IPS DF 4.7 (cell line): ENCODE results near the gene IMMP2L.
"Not testable (repeated sequence)": the region's sequence is repeated elsewhere in the genome, so short reads cannot be mapped to it uniquely, and the experiment has no call there.

Source experiments
- DNase-seq: peaks from one replicate; pipeline ENCODE4 v3.0.0-alpha.2; 2013; ENCODE audit warnings: low spot score; ENCODE audit errors: extremely low read depth

The IMMP2L gene

GRCh38 chr7:110943701-110944345 is 618.5 kb downstream of the IMMP2L start:
- DNase-seq = no peak

DNA sequence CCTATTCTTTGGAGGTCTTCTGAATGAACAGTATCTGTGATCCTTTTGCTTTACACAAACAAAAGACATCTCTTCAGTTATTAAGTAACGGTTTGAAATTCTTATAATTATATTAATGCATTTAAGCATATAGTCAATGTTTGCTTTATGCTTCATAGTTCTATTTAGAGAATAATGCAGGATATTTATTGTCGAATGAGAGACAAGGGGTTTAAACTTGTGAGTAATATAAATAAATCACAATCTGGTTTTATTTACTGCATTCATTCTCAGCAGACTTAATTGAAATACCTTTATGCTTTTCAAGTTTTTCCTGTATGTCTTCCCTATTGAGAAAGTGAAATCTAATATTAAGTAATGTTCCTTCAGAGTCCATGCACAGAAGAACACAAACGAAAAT is 620.9 kb downstream of the IMMP2L start:
- no peak for DNase-seq

DNA sequence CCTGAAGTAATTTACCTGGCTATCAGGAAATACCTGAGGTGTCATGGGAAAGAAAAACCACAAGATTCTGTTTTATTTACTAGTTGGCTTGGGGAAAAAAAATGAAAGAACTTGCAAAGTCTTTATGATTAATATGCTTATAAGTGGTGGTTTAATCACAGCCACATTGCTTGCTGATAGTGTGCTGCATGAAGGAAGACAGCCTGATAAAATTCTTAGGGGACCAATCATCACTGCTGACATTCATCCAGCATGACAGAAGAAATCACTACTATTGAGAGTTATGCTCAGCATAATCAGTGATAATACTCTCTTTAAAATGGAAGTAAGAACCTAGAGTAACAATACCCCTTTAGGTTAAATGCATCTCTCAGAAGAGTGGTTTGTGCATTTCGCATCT is 621.5 kb downstream of the IMMP2L start:
- no peak for DNase-seq

DNA sequence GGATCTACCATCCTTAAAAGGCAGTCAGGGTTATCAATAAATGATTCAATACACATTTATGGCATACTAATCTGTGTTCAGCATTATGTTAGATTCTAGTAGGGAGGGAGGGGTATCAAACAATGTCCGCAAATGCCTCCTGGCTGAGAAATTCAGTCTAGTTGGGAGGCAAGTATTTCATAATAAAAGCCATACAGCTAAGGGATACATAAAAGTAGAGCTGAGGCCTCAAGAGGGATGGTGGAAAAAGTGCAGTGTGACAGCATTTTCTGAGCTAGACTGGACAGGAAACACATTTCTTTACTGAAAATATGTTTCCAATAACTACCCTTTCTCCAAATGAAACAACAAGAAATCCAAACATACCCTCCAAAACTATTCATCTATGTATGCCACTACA is 624.1 kb downstream of the IMMP2L start:
- DNase-seq = no peak

GRCh38 chr7:110936665-110937064 is 625.6 kb downstream of the IMMP2L start:
- DNase-seq = not testable (repeated sequence)

DNA sequence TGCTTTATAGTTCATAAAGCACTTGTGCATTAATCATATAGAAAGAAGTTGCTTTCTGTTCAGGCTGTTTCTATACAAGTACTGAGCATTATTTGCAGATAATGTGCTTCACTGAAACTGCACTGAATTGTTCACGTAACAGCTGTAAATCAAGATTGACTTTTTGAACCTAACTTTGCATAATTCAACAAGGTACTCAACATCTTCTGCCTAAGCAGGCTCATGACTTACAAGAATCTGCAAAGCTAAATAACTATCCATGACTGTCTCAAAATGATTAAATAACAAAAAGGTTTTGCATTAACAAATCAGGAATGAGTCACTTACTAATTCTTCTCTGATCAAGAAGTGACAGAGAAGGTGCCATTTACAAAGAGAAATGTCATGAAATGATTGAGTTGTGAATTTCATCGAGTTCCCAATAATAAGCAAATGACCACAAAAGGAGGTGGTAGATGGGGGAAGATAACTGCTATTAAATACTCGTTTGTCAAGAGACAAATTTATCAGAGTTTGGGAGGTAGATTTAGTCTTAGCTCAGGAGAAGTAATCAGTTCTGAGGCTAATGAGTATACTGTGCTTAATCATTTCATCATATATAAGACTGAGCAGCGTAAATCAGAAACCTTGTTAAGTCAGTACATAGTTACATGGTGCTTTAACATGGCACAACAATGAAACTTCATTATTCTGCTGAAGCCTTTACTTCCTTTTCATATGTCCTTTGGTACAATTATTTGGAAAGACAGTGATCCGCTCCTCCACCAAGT is 632.6 kb downstream of the IMMP2L start:
- no peak for DNase-seq

- no peak for DNase-seq
Measured at GRCh38 chr7:110922906-110923305, 639.4 kb downstream of the IMMP2L start.

- DNase-seq = no peak
Measured at GRCh38 chr7:110921595-110922151, 640.6 kb downstream of the IMMP2L start.

DNA sequence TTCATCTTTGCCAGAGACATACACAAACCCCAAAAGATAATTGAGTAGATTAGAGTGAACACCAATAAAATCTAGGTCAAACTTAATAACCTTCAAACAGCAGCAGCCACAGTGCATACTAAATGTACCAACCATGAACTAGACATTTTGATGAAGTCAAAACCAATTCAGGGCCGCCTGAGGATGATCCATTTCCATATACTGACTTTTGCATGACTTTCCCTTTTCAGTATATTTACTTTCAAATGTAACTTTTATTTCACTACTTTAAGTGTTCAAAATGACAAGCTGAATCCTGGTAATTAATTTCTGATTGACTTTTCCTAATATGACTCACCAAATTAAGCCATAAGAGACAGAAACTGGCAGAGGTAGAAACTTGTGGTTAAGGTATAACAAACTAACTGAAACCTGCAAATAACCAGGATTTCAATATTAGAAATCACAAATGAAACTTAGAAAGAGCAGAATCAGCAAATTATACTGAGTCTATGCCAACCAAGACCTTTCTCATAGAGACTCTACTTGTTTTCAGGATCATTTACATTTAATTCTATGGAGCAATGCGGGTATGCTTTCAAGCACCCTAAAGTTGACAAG is 643.2 kb downstream of the IMMP2L start:
- no peak for DNase-seq

- DNase-seq = no peak
Measured at GRCh38 chr7:110914263-110914662, 648.0 kb downstream of the IMMP2L start.

DNA sequence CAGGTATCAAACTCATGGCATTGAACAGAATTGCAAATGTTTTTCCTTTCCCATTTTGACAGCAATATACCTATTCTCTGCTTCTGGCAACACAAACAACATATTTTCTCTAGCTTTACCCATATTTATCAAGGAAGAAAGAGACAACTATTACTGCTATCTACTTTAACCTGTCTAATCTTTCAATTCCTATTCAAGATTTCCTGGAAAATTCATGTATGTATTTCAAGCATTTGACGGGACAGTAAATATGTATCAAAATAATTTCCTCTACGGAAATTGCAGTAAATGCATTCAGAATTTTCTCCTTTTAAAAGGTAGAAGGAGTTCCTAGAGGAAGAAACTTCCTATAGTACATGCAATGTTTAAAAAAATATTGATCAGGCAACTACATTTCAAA is 650.7 kb downstream of the IMMP2L start:
- DNase-seq = no peak

- no peak for DNase-seq
Measured at GRCh38 chr7:110909117-110909516, 653.2 kb downstream of the IMMP2L start.

DNA sequence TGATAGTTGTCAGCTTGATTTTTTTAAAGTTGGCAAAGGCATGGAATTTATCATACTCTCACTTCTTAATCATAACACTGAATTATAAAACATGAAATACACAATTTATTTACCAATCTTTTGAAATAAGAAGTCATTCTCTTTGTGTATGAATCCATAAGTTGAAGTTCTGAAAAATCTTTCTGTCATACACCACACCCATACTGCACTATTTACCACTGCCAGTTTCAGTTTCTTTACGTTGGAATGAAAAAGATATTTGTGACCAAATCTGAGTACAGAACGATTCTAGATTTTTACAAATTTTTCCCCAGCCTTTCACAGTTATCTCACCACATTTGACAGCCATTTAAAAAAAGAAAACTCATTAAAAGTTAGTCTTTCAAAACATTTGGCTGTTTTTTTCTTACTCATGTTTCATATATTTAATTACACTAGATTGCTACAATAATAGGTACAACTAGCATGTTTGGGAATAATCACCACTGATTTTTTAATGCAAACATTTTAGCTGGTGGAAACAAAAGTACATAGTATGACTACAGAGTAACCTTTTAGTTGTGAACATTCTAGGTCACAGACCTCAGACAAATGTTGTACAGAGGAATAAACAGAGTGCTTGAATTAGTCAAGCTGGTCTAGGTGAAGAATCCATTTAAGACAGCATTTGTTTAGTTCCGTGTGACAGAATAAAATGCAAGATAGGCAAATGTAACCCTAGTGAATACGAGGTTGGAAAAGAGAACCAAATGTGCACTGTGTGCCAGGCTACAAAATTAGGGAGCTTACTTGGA is 656.3 kb downstream of the IMMP2L start:
- DNase-seq = no peak

- DNase-seq = no peak
Measured at GRCh38 chr7:110898516-110898915, 663.8 kb downstream of the IMMP2L start.

DNA sequence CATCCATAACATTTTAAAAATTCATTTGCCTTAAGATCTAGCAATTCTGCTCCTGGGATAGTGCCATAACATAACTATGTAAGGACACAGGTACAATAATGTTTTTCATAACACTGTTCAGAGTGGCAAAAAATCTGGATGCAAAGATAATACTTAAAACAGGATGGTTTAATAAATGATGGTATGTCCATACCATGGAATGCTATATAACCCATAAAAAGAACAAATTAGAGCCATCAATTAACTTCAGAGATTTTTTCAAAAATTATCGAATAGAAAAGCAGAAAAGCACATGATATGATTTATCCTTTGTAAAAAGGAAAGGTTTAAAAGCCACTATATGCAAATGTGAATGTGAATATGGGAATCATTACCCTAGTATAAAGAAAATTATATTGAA is 664.8 kb downstream of the IMMP2L start:
- DNase-seq = no peak

DNA sequence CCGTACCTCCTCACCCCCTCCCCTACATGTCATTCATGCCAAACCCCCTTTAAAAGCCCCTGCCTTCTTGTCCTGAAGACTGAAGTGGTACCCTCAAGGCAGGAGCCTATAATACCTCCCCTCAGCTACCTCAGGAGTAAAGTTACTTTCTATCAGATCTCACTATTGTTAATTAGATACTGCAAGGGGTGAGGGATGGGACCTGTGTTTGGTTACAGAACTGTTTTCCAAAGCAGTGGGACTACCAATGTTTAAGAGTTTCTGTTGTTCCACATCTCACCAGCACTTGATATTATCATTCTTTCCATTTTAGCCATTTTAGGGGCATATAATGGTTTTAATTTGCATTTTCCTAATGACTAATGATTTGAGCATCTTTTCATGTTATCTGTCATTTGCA is 668.2 kb downstream of the IMMP2L start:
- no peak for DNase-seq

GRCh38 chr7:110891197-110891596 is 671.1 kb downstream of the IMMP2L start:
- no peak for DNase-seq

GRCh38 chr7:110890101-110890500 is 672.2 kb downstream of the IMMP2L start:
- no peak for DNase-seq

GRCh38 chr7:110889335-110889734 is 673.0 kb downstream of the IMMP2L start:
- no peak for DNase-seq

DNA sequence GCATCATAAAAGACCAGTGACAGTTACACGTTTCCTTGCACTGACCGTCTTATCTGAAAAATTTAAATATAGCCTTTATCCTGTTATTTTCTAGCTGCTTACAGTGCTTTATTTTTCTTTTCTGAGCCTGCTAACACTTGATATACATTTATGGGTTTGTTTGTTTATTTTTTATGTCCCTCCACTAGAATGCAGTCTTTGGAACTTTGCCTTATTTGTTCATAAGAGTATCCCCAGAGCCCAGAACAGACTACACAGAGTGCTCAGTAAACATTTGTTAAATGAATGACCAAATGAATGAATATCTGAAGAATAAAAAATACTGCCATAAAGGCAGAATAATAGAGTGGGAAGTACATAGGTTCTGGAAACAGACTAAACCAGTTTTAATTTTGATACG is 673.7 kb downstream of the IMMP2L start:
- DNase-seq = no peak

- no peak for DNase-seq
Measured at GRCh38 chr7:110885474-110885873, 676.8 kb downstream of the IMMP2L start.

DNA sequence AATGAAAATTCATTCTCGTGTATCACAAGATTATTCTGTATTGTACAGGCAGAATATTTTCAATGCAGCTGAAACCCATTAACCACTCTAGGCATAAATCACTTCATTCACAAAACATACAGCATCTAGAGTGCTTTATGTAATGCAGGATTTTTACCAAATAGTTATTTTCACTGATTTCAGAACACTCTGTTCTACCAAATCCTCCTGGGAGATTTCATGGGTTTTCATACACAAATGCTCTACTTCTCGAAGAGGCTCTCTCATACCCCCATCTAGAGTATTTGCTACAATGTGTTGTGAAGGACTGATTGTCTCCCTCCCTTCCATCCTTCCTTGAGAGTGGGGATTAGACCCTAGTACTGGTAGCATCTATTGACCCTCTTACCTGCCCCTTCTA is 680.6 kb downstream of the IMMP2L start:
- no peak for DNase-seq
